ENCODE measurements around the gene PLCH1. TPM values are rescaled to one million over a fixed set of nuclear protein-coding genes. Genes with fewer than 3 reads are reported as not detected.

The PLCH1 gene
- polyA plus RNA-seq, 6 donors from 2014 or later, result not detected

DNA sequence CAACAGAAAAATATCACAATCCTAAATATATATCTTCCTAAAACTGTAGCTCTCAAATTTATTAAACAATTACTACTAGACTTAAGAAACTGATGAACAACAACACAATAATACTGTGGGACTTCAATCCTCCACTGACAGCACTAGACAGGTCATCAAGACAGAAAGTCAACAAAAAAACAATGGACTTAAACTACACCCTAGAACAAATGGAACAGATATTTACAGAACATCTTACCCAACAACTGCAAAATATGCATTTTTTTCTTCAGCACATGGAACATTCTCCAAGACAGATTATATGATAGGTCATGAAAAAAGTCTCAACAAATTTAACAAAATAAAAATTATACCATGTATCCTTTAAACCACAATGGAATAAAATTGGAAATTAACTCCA is 133.4 kb downstream of the PLCH1 start:
- H3K27ac Mint-ChIP-seq, result no peak overlapping the region
- ATAC-seq (ENCODE audit: low read depth in 2 of 2) (no peak), DNase-seq (no peak)
- H3K4me1 Mint-ChIP-seq, result no peaks in the 10 kb centered on the region
- H3K27me3 Mint-ChIP-seq, result peaks cover 0 to 7% (median 4%) of the 10 kb centered on the region in 3 donors
- H3K36me3 Mint-ChIP-seq, result peaks cover 11 to 26% of the 10 kb centered on the region in 2 donors
- peaks cover 16 to 51% (median 37%) of the 10 kb centered on the region in 7 donors for H3K9me3 Mint-ChIP-seq
- no peak overlapping the region for H3K4me3 Mint-ChIP-seq

DNA sequence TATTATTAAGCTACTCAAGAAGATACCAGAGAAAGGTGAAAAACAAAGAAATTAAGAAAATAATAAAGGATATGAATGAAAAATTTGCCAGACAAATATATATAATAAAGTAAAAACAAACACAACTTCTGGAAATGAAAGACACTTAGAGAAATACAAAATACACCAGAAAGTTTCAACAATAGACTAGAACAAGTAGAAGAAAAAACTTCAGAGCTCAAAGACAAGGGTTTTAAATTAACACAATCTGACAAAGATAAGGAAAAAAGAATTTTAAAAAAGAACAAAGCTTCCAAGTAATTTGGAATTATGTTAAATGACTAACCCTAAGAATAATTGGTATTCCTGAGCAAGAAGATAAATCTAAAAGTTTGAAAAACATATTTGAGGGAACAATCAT is 135.3 kb downstream of the PLCH1 start:
- DNase-seq (no peak), ATAC-seq (ENCODE audit: low read depth in 2 of 2) (no peak)
- H3K9me3 Mint-ChIP-seq, result peaks cover 11 to 41% (median 30%) of the 10 kb centered on the region in 7 donors
- H3K4me1 Mint-ChIP-seq, result no peaks in the 10 kb centered on the region
- H3K4me3 Mint-ChIP-seq, result no peak overlapping the region
- H3K27ac Mint-ChIP-seq, result no peak overlapping the region
- H3K27me3 Mint-ChIP-seq, result peaks cover 0 to 7% (median 4%) of the 10 kb centered on the region in 3 donors
- H3K36me3 Mint-ChIP-seq, result peaks cover 11 to 20% of the 10 kb centered on the region in 2 donors

DNA sequence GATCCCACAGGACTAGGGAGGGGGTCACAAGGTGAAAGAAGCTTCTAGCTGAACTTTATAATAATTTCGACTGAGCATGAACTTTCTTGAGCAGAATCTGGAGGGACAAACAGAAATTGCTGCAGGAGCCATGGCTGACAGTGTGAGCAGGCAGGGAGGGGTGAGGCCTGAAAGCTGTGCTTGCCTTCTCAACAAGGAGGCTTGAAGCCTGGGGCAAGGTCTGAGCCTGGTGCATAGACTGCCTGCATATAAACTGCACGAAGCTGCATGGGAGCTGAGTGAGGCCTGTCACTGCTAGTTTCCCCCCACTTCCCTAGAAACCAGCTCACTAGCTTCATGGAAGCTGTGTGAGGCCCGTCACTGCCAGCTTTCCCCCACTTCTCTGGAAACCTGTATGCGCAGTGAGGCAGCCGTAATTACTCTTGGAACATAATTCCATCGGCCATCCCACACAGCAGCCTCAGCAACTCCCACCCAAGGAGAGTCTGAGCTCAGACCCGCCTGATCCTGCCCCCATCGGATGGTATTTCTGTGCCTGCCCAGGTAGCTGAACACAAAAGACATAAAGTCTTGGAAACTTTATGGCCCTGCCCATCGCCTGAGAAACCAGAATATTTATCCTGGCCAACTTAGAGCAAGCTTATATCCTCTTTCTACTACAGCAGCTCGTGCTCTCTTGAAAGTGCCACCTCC is 136.5 kb downstream of the PLCH1 start:
- Mint-ChIP-seq H3K27me3 (peaks cover 0 to 7% (median 4%) of the 10 kb centered on the region in 3 donors), H3K36me3 (peaks cover 6 to 13% of the 10 kb centered on the region in 2 donors), H3K4me1 (no peaks in the 10 kb centered on the region), H3K27ac (no peak overlapping the region), H3K4me3 (no peak overlapping the region), H3K9me3 (peaks cover 11 to 29% (median 19%) of the 10 kb centered on the region in 7 donors)
- DNase-seq (no peak), ATAC-seq (ENCODE audit: low read depth in 2 of 2) (no peak)

- ATAC-seq (ENCODE audit: low read depth in 2 of 2) (no peak), DNase-seq (no peak)
- H3K36me3 Mint-ChIP-seq, result peaks cover 6 to 13% of the 10 kb centered on the region in 2 donors
- no peaks in the 10 kb centered on the region for H3K4me1 Mint-ChIP-seq
- H3K27me3 Mint-ChIP-seq, result peaks cover 0 to 7% (median 4%) of the 10 kb centered on the region in 3 donors
- H3K27ac Mint-ChIP-seq, result no peak overlapping the region
- no peak overlapping the region for H3K4me3 Mint-ChIP-seq
- peaks cover 11 to 24% (median 16%) of the 10 kb centered on the region in 7 donors for H3K9me3 Mint-ChIP-seq
Observed at GRCh38 chr3:155607761-155608160, 137.1 kb downstream of the PLCH1 start.

DNA sequence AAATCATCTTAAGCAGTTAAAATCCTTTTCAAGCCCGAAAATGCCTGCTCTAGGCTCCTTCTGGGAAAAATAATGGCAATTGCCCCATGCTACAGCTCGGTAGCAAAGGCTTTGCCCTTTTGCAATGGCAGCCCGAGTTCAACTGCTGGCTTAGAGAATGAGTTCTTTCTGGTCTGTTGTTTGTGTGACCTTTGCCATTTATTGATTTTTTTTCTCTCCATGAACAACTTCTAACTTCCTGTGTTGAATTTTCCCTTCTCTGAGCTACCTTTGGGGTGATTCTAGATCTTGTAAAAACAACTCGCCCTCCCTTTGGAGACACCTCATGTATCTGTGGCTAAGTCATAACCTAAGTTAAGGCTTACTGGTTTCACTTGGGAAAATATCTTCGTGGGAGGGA is 139.3 kb downstream of the PLCH1 start:
- Mint-ChIP-seq H3K27ac (no peak overlapping the region), H3K9me3 (peaks cover 7 to 18% (median 13%) of the 10 kb centered on the region in 7 donors), H3K4me3 (no peak overlapping the region), H3K4me1 (no peaks in the 10 kb centered on the region), H3K36me3 (peaks cover 6 to 13% of the 10 kb centered on the region in 2 donors), H3K27me3 (peaks cover 0 to 7% (median 4%) of the 10 kb centered on the region in 3 donors)
- no peak for DNase-seq
- ATAC-seq (ENCODE audit: low read depth in 2 of 2), result no peak

DNA sequence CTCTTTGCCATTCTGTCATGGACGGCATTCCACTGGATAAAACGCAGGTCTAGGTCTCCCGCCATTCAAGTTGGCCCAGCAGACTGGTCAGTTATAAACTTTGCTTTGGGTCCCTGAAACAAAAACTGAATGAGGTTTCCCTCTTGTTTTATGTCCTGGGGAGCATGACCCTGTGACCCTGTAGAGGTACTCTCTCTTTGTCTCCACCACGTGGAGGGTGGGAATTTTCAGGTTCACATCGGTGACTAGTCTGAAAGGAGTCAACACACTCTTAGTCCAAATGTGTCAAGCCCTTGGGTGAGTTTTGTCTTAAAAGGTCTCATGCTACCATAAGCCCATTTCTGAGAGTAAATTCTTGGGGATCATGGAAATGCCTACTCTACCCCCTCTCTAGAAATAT is 139.9 kb downstream of the PLCH1 start:
- H3K27ac Mint-ChIP-seq, result no peak overlapping the region
- peaks cover 7 to 16% (median 13%) of the 10 kb centered on the region in 7 donors for H3K9me3 Mint-ChIP-seq
- H3K36me3 Mint-ChIP-seq, result peaks cover 6 to 13% of the 10 kb centered on the region in 2 donors
- H3K4me3 Mint-ChIP-seq, result no peak overlapping the region
- H3K27me3 Mint-ChIP-seq, result peaks cover 0 to 7% (median 4%) of the 10 kb centered on the region in 3 donors
- H3K4me1 Mint-ChIP-seq, result no peaks in the 10 kb centered on the region
- DNase-seq (no peak), ATAC-seq (ENCODE audit: low read depth in 2 of 2) (no peak)

DNA sequence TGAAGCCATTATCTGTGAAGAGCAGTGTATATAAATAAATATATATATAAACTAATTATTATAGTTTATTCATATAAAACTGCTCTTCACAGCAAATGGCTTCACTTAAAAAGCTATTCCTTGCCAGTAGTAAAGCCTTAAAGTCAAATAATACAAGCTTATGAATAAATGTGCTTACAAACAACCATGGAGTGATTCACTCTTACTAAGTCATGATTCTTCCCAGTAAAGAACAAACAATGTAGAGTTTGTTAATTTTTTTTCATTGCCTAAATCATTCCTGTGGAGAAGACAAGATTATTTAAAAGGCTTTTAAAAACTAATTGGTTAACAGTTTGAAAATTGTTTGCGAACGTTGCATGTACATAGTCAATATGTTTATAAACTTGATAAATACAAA is 140.7 kb downstream of the PLCH1 start:
- Mint-ChIP-seq H3K27ac (no peak overlapping the region), H3K9me3 (peaks cover 4 to 9% (median 6%) of the 10 kb centered on the region in 7 donors), H3K36me3 (peaks cover 0 to 7% of the 10 kb centered on the region in 2 donors), H3K27me3 (peaks cover 0 to 4% (median 4%) of the 10 kb centered on the region in 3 donors), H3K4me1 (no peaks in the 10 kb centered on the region), H3K4me3 (no peak overlapping the region)
- no peak for ATAC-seq (ENCODE audit: low read depth in 2 of 2)
- no peak for DNase-seq

DNA sequence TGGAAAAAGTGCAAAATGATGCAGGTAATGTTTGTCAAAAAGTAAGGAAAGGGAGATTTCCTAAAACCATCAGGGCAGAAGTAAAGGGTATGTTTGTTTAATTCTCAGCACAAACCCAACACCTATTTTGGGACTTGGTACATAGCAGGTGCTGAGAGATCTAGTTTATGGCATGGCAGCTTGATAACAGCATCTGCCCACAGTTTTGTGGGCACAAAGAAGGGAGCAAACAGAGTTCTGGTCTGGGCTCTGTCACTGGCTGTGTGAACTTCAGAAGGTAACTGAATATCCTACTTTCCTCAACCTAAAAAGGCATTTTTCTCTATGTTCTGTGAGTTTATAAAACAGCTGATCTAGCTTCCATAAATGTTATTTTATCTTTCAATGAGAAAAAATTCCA is 141.6 kb downstream of the PLCH1 start:
- ATAC-seq (ENCODE audit: low read depth in 2 of 2) (no peak), DNase-seq (no peak)
- Mint-ChIP-seq H3K4me1 (no peaks in the 10 kb centered on the region), H3K36me3 (no peaks in the 10 kb centered on the region), H3K27ac (no peak overlapping the region), H3K9me3 (peaks cover 0 to 2% (median 0%) of the 10 kb centered on the region in 7 donors), H3K4me3 (no peak overlapping the region), H3K27me3 (no peaks in the 10 kb centered on the region)

GRCh38 chr3:155602307-155602706 is 142.6 kb downstream of the PLCH1 start:
- H3K27ac Mint-ChIP-seq, result no peak overlapping the region
- H3K36me3 Mint-ChIP-seq, result no peaks in the 10 kb centered on the region
- no peaks in the 10 kb centered on the region for H3K27me3 Mint-ChIP-seq
- H3K9me3 Mint-ChIP-seq, result no peaks in the 10 kb centered on the region
- no peak for ATAC-seq (ENCODE audit: low read depth in 2 of 2)
- no peaks in the 10 kb centered on the region for H3K4me1 Mint-ChIP-seq
- no peak overlapping the region for H3K4me3 Mint-ChIP-seq
- no peak for DNase-seq

GRCh38 chr3:155598671-155599070 is 146.2 kb downstream of the PLCH1 start:
- Mint-ChIP-seq H3K27me3 (no peaks in the 10 kb centered on the region), H3K4me1 (no peaks in the 10 kb centered on the region), H3K36me3 (no peaks in the 10 kb centered on the region), H3K9me3 (no peaks in the 10 kb centered on the region), H3K27ac (no peak overlapping the region), H3K4me3 (no peak overlapping the region)
- no peak for ATAC-seq (ENCODE audit: low read depth in 2 of 2)
- no peak for DNase-seq

DNA sequence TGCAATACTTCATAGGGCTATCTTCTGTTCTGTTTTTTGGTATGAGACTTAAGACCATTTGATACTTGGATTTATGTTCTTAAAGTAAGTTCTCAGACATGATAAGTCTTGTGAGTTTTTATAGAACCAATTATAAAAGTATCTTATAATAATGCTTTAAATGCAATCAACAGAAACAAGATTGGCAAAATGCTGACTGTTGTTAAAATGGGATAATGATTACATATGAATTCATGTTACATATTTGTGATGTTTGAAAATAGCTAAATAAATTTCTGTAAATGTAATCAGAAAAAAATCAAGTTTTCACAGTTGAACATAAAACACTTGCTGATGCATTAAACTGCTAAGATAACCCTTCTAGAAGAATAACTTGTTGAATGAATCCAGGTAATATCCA is 148.3 kb downstream of the PLCH1 start:
- Mint-ChIP-seq H3K27me3 (no peaks in the 10 kb centered on the region), H3K4me3 (no peak overlapping the region), H3K9me3 (no peaks in the 10 kb centered on the region), H3K36me3 (no peaks in the 10 kb centered on the region), H3K27ac (no peak overlapping the region), H3K4me1 (no peaks in the 10 kb centered on the region)
- no peak for ATAC-seq (ENCODE audit: low read depth in 2 of 2)
- no peak for DNase-seq

GRCh38 chr3:155595371-155595770 is 149.5 kb downstream of the PLCH1 start:
- H3K4me1 Mint-ChIP-seq, result no peaks in the 10 kb centered on the region
- H3K9me3 Mint-ChIP-seq, result no peaks in the 10 kb centered on the region
- no peak overlapping the region for H3K4me3 Mint-ChIP-seq
- H3K27me3 Mint-ChIP-seq, result no peaks in the 10 kb centered on the region
- H3K27ac Mint-ChIP-seq, result no peak overlapping the region
- no peak for ATAC-seq (ENCODE audit: low read depth in 2 of 2)
- DNase-seq, result no peak
- no peaks in the 10 kb centered on the region for H3K36me3 Mint-ChIP-seq

DNA sequence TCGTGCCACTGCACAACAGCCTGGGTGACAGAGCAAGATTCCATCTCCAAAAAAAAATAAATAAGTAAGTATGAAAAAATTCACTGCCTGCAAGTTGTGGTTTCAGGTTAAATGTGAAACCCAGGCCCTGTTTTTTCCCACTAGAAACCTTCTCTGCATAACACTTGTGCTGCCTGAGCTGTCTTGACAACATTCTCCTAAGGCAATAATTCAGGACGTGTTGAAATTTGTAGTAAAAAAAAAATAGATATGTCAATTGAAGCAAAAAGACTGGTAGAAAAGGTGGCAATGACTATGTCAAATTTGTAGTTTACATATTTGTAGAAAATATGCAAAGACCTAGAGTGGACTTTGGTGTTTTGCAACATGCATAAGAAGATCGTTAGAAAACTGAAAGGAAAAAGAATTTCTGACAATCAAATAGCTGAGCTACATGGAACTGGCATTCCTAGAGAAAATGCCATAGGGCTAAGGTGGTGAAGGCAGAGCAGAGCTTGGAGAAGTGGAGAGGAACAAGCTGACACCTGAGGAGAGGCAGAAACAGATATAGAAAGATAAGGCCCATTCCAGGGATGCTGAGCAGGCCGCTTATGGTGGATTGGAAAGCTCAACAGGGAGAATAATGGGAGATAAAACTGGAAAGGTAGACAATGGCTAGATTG is 150.2 kb downstream of the PLCH1 start:
- H3K9me3 Mint-ChIP-seq, result no peaks in the 10 kb centered on the region
- no peak overlapping the region for H3K27ac Mint-ChIP-seq
- ATAC-seq (ENCODE audit: low read depth in 2 of 2) (no peak), DNase-seq (no peak)
- H3K27me3 Mint-ChIP-seq, result no peaks in the 10 kb centered on the region
- no peak overlapping the region for H3K4me3 Mint-ChIP-seq
- H3K36me3 Mint-ChIP-seq, result no peaks in the 10 kb centered on the region
- no peaks in the 10 kb centered on the region for H3K4me1 Mint-ChIP-seq

DNA sequence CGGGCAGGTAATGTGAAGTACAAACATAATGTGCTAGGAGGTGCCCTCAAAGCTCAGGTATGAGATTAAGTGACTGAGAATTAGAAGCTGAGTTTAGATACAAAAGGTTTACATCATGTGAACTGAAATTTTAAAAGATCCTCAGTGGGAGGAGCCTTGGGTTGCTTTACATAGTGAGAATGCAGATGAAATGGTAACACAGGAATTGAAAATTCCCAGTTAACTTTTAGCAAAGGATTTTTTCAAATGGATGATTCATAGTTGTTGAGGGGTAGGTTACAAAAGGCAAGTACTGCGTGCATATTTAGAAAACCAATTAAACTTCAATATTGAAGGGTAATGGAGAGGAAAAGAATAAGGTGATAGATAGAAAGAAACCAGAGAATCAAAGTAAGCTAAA is 157.3 kb downstream of the PLCH1 start:
- ATAC-seq (ENCODE audit: low read depth in 2 of 2) (no peak), DNase-seq (no peak)
- Mint-ChIP-seq H3K4me1 (no peaks in the 10 kb centered on the region), H3K4me3 (no peak overlapping the region), H3K9me3 (no peaks in the 10 kb centered on the region), H3K36me3 (no peaks in the 10 kb centered on the region), H3K27ac (no peak overlapping the region), H3K27me3 (no peaks in the 10 kb centered on the region)

Data from naive B cell (primary cell).